Measurements from ENCODE around the gene RFX8. TPM values are rescaled to one million over a fixed set of nuclear protein-coding genes. Genes with fewer than 3 reads are reported as not detected.
"Not testable (repeated sequence)": the region's sequence is repeated elsewhere in the genome, so short reads cannot be mapped to it uniquely, and the experiment has no call there.

The RFX8 gene
- total RNA-seq, 1 donor, result 0.81 TPM

DNA sequence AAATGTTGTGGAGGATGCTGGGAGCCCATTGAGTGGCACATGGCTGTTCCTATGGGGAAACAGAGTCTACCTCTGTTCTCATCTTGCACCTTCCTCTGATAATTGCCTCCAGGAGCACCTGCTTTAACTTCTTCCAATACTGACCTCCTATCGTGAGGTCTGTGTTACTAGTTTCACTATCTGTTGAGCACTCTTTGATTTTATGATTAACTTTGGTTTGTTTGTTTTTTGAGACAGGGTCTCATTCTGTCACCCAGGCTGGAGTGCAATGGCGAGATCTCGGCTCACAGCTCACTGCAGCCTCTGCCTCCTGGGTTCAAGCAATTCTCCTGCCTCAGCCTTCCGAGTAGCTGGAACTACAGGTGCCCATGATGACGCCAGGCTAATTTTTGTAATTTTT is 12.1 kb upstream of the RFX8 start:
- no peak for DNase-seq (ENCODE audit: low read depth in 2 of 3, low spot score in 2 of 3)

DNA sequence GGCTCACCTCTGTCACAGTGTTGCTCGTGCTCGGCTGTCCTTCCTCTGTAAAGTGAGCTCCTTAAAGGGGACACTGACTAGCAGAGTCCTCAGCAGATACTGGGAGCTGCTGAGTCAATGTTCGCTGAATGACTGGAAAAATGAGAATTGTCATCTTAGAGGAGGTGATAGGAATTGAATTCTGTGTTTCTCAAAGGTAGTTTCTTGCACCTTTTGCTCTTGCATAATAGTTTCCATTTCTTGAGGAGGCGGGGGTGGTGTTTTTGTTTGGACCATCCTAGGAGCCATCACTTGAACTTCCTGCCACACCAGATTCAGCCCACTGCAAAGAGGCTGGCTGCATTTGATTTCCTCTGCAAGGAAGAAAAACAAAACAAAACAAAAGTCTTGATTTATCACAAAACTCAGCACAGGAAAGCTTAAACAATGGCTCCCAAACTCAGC is 11.4 kb upstream of the RFX8 start:
- DNase-seq (ENCODE audit: low read depth in 2 of 3, low spot score in 2 of 3), result no peak

DNA sequence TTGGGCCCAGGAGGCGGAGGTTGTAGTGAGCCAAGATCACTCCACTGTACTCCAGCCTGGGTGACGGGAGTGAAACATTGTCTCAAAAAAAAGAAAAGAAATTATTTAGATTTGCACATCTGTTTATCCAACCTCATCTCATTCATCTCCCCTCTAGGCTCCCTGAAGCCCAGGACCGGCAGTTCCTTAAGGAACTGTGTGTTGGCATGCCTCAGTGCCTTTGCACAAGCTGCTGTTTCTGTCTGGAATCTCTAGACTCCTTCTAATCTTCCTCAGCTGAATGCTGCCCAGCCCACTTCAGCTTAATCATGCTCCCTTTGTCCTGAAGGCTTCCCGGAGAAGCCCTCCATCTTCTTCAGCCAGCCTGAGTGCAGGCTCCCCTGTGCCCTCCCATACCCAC is 10.9 kb upstream of the RFX8 start:
- no peak for DNase-seq (ENCODE audit: low read depth in 2 of 3, low spot score in 2 of 3)

DNA sequence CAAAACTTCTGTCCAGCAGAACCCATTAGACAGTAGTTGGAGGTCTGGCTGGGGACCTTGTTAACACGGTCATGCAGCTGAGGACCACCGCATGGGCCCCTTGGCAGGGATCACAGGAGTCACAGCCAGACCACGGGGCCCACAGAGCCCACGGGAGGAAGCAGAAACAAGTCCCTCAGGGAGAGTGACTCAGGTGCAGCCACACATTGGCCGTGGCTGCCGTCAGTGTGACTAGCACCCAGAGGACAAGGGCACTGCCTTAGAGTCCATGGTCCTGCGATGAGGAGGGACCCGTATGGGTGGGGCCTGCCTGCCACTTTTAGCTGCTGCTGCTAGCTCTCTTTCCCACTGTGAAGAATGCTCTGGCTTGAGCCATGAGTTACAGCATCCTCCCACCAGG is 5.9 kb upstream of the RFX8 start:
- DNase-seq (ENCODE audit: low read depth in 2 of 3, low spot score in 2 of 3), result no peak

DNA sequence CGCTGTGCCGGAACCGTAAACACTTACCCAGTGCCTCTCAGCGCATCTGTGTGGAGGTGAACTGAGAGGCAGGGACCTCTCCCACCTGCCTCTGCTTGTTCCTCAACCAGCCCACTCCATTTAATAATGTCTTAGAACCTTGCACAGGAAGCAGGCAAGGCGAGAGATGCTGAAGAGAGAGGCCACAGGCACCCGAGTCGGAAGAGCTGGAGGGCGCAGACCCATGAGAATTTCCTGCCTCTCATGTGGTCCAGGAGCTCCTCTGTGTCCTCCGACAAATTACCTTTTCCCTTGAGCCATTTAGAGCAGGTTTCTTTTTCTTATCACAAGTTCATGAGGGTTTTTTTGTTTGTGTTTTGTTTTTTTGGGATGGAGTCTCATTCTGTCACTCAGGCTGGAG is 4.9 kb upstream of the RFX8 start:
- no peak for DNase-seq (ENCODE audit: low read depth in 2 of 3, low spot score in 2 of 3)

DNA sequence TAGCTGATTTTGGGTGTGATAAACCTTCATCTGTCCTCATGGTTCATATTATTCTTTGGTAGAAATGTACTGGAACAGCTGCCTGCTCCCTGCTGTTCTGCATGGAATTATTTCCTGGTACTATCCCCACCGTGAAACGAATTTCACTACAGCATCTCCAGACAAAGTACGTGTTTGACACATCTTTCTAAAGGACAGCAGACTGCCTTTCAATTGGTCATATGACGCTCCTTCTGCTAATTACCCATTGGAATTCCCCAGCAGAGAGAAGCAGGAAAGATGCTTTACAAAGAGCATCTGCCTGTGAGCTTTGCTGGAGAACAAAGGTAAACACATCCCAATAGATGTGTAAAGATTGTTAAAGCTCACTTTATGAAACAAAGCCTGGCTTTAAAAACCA is 4.4 kb upstream of the RFX8 start:
- DNase-seq (ENCODE audit: low read depth in 2 of 3, low spot score in 2 of 3), result no peak

DNA sequence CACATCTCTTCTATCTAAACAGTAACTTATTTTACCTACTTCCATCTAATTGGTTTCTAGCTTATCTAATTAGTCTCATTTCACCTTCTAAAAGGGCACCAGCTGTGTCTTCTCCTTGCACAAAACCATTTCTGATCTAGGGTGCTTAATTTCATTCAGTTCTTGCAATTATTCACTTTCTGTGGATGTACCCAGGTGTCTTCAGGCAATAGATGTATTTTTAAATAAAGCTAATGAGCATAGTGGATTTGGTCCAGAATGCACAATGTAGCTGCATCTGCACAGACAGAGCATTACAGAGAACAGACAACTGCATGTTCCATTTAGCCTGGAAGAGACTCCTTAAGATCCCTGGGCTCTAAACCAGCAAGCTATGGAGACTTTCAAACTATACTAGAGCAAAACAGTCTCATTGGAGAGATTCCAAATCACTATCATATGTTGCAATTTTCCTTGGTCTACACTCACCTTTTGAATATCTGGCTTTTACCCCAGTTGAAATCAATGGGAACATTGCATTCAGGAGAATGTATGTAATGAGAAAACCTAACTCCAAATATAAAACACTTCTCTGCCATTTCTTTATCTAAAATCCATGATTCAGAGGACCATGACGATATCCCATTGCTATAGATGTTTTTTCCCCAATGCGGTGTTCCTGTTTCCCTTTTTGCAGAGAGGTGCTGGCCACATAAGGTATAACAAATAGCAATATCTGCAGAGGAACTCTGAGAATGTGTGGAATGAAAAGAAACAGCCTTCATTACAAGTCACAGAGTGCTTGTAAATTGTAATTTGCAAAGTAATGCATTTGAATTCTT is 3.5 kb upstream of the RFX8 start:
- no peak for DNase-seq (ENCODE audit: low read depth in 2 of 3, low spot score in 2 of 3)

DNA sequence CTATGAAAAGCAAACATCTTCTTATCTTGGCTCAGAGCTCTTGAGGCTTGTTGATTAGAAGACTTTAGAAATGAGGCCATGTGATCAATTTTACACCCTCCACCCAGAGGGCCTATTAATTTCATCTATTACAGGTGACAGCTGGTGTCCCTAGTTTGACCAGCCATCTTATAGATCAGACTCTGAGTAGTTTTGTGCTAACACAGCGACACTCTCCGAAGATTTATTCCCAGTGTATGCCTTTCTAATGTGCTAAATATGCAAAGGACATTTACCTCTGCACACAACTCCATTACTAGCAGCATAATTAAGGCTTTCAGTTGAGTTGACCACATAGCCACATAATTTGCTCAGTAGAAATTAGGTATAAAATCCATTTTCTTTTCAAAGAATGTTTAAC is 2.6 kb upstream of the RFX8 start:
- no peak for DNase-seq (ENCODE audit: low read depth in 2 of 3, low spot score in 2 of 3)

DNA sequence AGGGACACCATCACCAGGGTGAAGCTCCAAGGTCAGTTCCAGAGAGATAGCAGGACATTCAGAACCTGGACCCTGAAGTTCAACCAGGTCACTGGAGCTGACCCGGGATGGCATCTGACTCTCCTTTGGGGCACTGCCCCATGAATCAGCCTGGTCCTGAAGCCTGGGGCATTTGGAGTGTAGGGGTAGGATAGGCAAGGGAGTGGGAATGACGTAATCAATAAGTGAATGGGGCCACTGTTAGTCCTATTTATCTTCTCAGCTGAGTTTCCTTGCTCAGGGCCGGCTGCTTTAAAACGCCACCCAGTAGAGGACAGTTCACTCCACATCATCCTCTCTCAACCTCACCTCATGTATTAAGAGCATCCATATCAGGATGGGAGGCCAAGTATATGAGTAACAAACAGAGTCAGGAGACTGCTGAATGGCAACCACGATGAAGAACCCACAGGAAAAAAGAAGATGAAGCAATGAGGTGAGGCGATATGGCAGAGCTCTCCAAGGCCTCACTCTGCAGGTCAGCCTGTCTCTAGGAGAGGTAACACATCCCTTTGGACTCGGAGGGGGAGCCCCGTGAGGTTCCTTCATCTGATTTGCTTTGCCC is 1.8 kb upstream of the RFX8 start:
- DNase-seq (ENCODE audit: low read depth in 2 of 3, low spot score in 2 of 3), result no peak

DNA sequence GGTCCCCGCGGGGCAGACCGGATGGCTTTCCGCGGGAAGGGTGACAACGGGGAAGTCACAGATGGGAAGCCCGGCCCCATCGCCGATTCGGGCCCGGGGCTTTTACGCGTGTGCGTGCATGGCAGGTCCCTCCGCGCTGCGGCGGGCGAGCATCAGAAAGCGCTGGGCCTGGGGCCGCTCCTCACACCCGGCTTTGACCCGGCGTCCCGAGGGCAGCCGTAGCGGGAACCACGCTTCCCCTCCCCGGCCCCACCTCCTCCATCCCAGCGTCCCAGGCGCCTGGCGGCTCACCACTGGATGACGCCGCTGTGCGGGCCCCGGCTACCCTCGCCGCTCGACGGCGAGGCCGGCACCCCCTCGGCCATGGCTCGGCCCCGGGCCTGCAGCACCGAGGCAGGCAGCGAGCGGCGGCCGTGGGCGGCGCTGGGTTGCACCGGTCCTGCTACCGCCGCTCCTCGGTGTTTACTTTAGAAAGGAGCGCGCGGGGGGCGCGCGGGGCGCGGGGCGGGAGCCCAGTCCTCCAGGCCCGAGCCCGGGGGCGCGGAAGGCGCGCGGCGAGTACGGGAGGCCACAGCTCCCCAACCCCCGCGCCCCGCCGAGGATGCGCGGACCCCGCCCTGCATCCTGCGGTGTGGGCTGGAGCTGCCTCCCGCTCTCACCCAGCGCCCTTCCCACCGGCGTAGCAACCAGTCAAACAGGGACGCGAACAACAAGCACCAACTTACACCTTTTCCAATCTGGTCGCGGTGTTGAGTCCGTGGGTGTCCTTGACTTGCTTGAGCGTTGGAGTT is 806 bp downstream of the RFX8 start:
- DNase-seq (ENCODE audit: low read depth in 2 of 3, low spot score in 2 of 3), result peak; percentile 11 to 57 (median 53)

DNA sequence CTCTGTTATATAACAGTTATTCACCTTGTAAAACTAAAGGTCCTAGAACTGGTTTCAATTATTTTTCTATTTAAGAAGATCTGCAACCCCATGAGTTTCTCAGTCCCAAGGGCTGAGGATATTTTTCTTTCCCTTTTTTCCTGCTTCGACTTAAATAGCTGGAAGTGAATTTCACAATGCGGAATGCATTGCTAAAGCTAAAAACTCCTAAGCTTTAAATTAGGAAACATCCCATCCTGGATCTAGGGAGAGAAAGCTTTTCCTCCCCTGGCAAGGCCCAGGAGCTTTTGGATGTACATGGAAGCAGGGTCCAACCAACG is 1.4 kb downstream of the RFX8 start:
- no peak for DNase-seq (ENCODE audit: low read depth in 2 of 3, low spot score in 2 of 3)

DNA sequence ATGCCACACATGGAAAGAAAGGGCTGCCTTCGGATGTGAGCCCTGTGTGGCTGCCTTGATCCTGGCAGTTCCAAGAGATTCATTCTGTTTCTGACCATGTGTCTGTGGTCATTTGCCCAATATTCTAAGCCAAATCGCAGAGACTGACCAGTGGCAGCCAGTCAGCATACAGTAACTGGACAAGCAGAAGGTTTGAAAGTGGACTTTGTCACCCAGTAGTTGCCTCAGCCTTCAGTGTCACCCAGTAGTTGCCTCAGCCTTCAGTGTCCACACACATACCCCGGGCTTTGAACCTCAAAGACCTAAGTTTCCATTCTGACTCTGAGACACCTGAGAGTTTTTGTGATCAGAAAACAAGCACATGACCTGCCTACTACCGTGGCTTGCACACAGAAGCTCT is 5.0 kb downstream of the RFX8 start:
- DNase-seq (ENCODE audit: low read depth in 2 of 3, low spot score in 2 of 3), result no peak

DNA sequence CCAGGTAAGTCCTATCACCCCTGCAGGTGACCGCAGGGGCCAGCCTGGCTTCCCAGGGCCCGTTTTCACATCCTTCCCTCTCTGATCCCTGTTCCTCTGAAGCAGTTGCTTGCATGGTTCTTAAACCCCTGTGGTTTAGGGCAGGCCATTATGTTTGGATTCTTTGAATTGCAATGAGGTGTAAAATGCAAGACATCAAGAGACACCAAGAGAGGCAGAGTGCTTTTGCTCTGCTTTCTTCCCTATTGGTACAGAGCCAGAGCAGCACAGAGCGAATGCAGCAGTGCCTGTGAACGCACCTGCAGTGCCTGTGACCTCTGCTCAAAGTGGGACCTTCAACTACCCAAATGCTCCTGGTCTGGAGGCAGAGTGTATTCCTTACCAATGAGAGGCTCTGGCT is 7.6 kb downstream of the RFX8 start:
- no peak for DNase-seq (ENCODE audit: low read depth in 2 of 3, low spot score in 2 of 3)

DNA sequence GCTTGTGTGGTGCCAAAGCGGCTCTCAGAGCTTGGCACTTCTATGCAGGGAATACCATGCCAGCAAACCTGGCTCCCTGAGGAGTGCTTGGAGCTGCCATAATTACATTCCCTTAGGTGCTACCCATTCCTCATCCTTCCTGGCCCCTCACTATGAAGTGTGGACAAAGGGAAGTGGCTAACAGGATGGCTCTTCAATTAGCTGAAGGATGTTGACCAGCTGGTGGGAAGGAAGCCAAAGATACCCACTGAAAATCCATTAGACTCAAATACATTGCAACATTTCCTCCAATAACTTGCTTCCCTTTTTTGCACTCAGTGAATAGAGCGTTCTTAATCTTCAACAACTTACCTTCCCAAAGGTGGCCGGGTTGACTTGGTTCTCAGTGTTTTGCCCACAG is 8.5 kb downstream of the RFX8 start:
- DNase-seq (ENCODE audit: low read depth in 2 of 3, low spot score in 2 of 3), result peak in 1 of 3 donors; percentile 48

DNA sequence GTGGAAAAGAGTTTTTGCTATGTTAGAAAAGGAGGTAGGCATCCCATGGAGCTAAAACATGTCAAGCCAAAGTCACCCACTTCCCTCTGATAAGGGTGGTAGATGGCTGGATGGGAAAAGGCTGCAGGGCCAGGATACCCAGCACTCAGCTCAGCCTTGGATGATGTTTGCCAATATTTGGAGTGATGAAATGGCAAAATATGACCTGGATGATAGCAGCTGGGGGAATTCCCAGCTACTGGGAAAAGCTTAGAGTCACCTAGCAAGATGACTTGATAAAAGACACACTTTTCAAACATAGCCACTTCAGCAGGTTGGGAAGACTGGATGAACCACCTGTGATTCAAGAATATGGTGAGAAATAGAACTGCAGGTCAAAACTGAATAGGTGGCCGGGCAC is 10.1 kb downstream of the RFX8 start:
- DNase-seq (ENCODE audit: low read depth in 2 of 3, low spot score in 2 of 3), result no peak

DNA sequence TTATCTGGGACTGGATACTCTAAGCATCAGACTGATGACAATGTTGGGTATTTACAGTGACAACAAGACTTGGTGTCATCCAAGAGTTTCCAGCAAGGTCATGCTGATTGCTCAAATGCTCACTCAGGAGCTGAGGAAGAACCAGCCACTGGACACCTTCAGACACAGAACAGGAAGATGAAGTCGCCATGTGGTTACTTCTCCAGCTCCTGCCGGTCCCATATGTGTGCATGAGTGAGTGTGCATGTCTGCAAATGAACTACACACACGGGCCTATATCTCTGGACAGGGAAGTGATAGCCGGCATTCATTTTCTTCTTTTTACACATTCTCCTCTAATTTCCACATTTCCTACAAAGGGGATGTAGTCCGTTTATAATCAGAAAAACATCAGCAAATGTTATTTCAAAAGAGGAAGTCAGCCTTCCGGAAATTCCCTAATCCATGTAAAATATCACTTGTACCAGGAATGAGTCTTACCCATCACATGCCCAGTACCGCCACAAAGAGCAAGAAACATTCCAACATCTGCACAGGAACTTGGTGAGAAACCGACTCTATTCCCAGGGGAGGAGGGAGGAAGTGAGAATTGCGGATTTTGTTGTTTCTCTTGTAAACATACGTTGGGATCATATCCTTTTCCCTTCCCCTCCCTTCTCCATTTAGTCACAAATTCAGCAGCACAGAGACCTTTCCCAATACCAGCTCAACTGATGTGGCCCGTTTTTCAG is 10.8 kb downstream of the RFX8 start:
- DNase-seq (ENCODE audit: low read depth in 2 of 3, low spot score in 2 of 3), result peak in 1 of 3 donors; percentile 16

DNA sequence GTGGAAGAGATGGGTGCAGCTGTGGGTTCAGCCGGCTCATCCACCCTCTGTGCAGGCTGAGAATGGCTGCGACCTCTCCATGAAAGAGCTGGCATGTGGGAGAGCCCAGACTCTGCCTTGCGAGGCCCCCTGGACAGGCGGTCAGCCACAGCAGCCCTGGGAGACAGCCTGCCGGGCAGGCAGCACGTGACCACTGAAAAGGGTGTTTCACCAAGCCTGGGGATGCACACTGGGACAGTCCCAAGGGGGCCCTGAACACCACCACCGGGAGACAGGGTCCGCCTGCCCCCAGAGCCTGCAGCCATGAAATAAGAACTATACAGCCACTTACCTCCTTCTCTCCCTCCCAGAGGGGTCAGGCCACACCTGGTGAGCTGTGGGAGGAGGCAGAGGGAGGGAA is 11.5 kb downstream of the RFX8 start:
- DNase-seq (ENCODE audit: low read depth in 2 of 3, low spot score in 2 of 3), result no peak

DNA sequence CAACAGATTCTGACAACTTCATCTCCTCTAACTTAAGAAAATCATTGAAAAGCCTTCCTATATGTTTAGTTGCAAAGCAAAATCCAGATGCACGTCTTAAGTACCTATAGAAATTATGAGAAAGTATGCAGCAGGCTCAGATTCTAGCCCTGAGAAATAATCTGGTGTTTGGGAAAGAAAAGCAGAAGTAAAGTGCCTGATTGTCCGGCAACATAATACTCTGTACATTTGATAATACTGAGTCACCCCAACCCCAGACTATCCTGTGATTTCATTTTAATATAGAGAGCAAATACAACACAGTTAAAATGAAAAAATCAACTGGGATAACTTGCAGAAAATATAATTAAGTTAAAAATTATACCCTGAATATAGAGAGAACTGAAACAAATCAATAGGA is 13.5 kb downstream of the RFX8 start:
- no peak for DNase-seq (ENCODE audit: low read depth in 2 of 3, low spot score in 2 of 3)

DNA sequence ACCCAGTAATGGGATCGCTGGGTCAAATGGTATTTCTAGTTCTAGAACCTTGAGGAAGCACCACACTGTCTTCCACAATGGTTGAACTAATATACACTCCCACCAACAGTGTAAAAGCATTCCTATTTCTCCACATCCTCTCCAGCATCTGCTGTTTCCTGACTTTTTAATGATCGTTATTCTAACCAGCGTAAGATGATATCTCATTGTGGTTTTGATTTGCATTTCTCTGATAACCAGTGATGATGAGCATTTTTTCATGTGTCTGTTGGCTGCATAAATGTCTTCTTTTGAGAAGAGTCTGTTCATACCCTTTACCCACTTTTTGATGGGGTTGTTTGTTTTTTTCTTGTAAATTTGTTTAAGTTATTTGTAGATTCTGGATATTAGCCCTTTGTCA is 20.5 kb downstream of the RFX8 start:
- DNase-seq (ENCODE audit: low read depth in 2 of 3, low spot score in 2 of 3), result not testable (repeated sequence)

DNA sequence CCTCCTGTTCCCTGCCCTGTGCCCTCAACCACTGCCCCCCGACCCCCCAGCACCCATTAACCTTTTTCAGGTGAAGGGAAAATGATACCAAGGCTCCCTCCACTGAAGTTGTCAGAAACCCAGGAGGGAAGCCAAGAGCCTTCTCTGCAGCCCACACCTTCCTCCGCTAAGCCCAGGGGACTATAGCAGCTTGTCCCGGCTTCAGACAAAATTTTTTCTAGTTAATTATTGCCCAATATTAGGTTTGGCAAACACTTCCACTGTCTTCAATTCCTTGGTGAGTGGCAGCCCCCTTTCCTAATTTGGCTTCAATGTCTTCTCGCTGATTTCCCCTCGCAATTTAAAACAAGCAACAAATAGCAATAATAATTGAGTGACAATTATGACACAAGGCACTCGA is 23.9 kb downstream of the RFX8 start:
- DNase-seq (ENCODE audit: low read depth in 2 of 3, low spot score in 2 of 3), result no peak

DNA sequence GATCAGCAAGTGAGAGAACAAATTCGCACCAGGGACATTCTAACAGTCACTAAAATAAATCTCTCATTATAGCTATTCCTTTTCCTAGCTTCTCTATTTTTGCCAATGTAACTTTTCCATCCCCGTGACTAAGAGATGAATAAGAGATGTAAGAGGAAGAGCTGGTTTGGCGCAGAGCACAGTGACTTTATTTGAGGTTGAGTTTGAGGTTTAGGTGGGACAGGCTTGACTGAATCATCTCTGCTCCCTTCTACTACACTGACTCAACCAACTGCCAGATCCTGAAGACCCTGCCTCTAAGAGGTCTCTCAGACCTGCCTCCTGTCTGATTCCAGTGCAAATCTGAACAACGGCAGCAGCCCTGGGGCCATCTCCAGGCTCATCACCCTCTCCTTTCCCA is 28.0 kb downstream of the RFX8 start:
- peak in 1 of 3 donors; percentile 46 for DNase-seq (ENCODE audit: low read depth in 2 of 3, low spot score in 2 of 3)
